ENCODE results near the gene PXDC1.

PXDC1 gene

GRCh38 chr6:3701631-3702030 lies 49.9 kb downstream of the PXDC1 start:
- Histone ChIP-seq H2AFZ (ENCODE audit: low read length) (no peak overlapping the region), H3K27me3 (ENCODE audit: insufficient read depth, low read length, poor library complexity, severe bottlenecking) (no peaks in the 10 kb centered on the region), H3K9ac (ENCODE audit: low read depth, low read length, poor library complexity, severe bottlenecking) (no peak overlapping the region), H3K4me1 (ENCODE audit: insufficient read depth, low read length, poor library complexity, severe bottlenecking) (peaks cover 4% of the 10 kb centered on the region), H3K9me3 (ENCODE audit: insufficient read depth, low read depth, low read length) (peaks cover 10% of the 10 kb centered on the region; the same call in 1 of the 2 replicates), H3K36me3 (ENCODE audit: insufficient read depth, low read length) (peaks cover 5% of the 10 kb centered on the region), H4K20me1 (ENCODE audit: insufficient read depth, low read length, poor library complexity, severe bottlenecking) (no peaks in the 10 kb centered on the region), H3F3A (ENCODE audit: low read depth) (no peaks in the 10 kb centered on the region), H3K79me2 (ENCODE audit: insufficient read depth, low read length) (peaks cover 7% of the 10 kb centered on the region; the same call in 1 of the 2 replicates), H3K9me2 (replicated peaks; ENCODE audit: low read depth, low read length) (no peaks in the 10 kb centered on the region), H3K4me2 (ENCODE audit: low read depth, low read length, poor library complexity, severe bottlenecking) (no peak overlapping the region), H3K4me3 (ENCODE audit: low read length, poor library complexity, severe bottlenecking) (no peak overlapping the region)
- no peak for TF ChIP-seq EZH2phosphoT487 (IDR thresholded peaks at IDR 0.05; ENCODE audit: borderline replicate concordance)
- no peak for TF ChIP-seq CTCF (conservative IDR thresholded peaks at IDR 0.05; ENCODE audit: low read length)

GRCh38 chr6:3699231-3699630 lies 52.3 kb downstream of the PXDC1 start:
- Histone ChIP-seq H2AFZ (ENCODE audit: low read length) (no peak overlapping the region), H3K9ac (ENCODE audit: low read depth, low read length, poor library complexity, severe bottlenecking) (no peak overlapping the region), H4K20me1 (ENCODE audit: insufficient read depth, low read length, poor library complexity, severe bottlenecking) (no peaks in the 10 kb centered on the region), H3K27me3 (ENCODE audit: insufficient read depth, low read length, poor library complexity, severe bottlenecking) (no peaks in the 10 kb centered on the region), H3K79me2 (ENCODE audit: insufficient read depth, low read length) (peaks cover 3% of the 10 kb centered on the region; the same call in 1 of the 2 replicates), H3K36me3 (ENCODE audit: insufficient read depth, low read length) (peaks cover 5% of the 10 kb centered on the region), H3K9me2 (replicated peaks; ENCODE audit: low read depth, low read length) (no peaks in the 10 kb centered on the region), H3F3A (ENCODE audit: low read depth) (no peaks in the 10 kb centered on the region), H3K9me3 (ENCODE audit: insufficient read depth, low read depth, low read length) (peaks cover 8% of the 10 kb centered on the region; the same call in 1 of the 2 replicates), H3K4me3 (ENCODE audit: low read length, poor library complexity, severe bottlenecking) (no peak overlapping the region), H3K4me2 (ENCODE audit: low read depth, low read length, poor library complexity, severe bottlenecking) (no peak overlapping the region), H3K4me1 (ENCODE audit: insufficient read depth, low read length, poor library complexity, severe bottlenecking) (peaks cover 4% of the 10 kb centered on the region)
- TF ChIP-seq EZH2phosphoT487 (IDR thresholded peaks at IDR 0.05; ENCODE audit: borderline replicate concordance), result no peak
- TF ChIP-seq CTCF (conservative IDR thresholded peaks at IDR 0.05; ENCODE audit: low read length), result no peak

DNA sequence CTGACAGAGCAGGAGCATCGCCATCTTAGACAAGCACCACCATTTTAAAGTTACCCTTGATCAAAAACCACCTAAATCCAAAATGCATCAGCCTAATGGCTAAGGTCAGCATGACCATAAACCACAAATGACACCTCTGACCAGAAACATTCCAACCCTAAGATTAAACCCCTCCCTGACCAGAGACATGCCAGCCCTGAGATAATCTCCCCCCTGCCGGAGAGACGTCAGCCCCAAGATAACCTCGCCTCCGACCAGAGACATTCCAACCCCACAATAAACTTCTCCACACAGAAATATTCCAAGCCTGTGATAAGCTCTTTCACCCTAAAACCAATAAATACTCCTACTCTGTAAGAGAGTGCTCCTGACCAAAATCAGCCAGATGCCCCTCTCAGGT lies 53.5 kb downstream of the PXDC1 start:
- TF ChIP-seq CTCF (conservative IDR thresholded peaks at IDR 0.05; ENCODE audit: low read length) (no peak), EZH2phosphoT487 (IDR thresholded peaks at IDR 0.05; ENCODE audit: borderline replicate concordance) (no peak)
- no peak overlapping the region for H3K9ac ChIP-seq (ENCODE audit: low read depth, low read length, poor library complexity, severe bottlenecking)
- H3K9me3 ChIP-seq (ENCODE audit: insufficient read depth, low read depth, low read length), result peaks cover 8% of the 10 kb centered on the region; the same call in 1 of the 2 replicates
- peaks cover 3% of the 10 kb centered on the region; the same call in 1 of the 2 replicates for H3K79me2 ChIP-seq (ENCODE audit: insufficient read depth, low read length)
- peaks cover 5% of the 10 kb centered on the region for H3K36me3 ChIP-seq (ENCODE audit: insufficient read depth, low read length)
- no peaks in the 10 kb centered on the region for H3K27me3 ChIP-seq (ENCODE audit: insufficient read depth, low read length, poor library complexity, severe bottlenecking)
- H2AFZ ChIP-seq (ENCODE audit: low read length), result no peak overlapping the region
- H3K9me2 ChIP-seq (replicated peaks; ENCODE audit: low read depth, low read length), result no peaks in the 10 kb centered on the region
- H3K4me1 ChIP-seq (ENCODE audit: insufficient read depth, low read length, poor library complexity, severe bottlenecking), result peaks cover 4% of the 10 kb centered on the region
- no peaks in the 10 kb centered on the region for H3F3A ChIP-seq (ENCODE audit: low read depth)
- H3K4me2 ChIP-seq (ENCODE audit: low read depth, low read length, poor library complexity, severe bottlenecking), result no peak overlapping the region
- no peaks in the 10 kb centered on the region for H4K20me1 ChIP-seq (ENCODE audit: insufficient read depth, low read length, poor library complexity, severe bottlenecking)
- H3K4me3 ChIP-seq (ENCODE audit: low read length, poor library complexity, severe bottlenecking), result no peak overlapping the region

All from Loucy (cell line).